ENCODE data around the gene KCNIP1.
"Not testable (repeated sequence)": the region's sequence is repeated elsewhere in the genome, so short reads cannot be mapped to it uniquely, and the experiment has no call there.

KCNIP1 gene

GRCh38 chr5:170760113-170760512, 256.3 kb downstream of the KCNIP1 start:
- TF ChIP-seq, protein P1, sequence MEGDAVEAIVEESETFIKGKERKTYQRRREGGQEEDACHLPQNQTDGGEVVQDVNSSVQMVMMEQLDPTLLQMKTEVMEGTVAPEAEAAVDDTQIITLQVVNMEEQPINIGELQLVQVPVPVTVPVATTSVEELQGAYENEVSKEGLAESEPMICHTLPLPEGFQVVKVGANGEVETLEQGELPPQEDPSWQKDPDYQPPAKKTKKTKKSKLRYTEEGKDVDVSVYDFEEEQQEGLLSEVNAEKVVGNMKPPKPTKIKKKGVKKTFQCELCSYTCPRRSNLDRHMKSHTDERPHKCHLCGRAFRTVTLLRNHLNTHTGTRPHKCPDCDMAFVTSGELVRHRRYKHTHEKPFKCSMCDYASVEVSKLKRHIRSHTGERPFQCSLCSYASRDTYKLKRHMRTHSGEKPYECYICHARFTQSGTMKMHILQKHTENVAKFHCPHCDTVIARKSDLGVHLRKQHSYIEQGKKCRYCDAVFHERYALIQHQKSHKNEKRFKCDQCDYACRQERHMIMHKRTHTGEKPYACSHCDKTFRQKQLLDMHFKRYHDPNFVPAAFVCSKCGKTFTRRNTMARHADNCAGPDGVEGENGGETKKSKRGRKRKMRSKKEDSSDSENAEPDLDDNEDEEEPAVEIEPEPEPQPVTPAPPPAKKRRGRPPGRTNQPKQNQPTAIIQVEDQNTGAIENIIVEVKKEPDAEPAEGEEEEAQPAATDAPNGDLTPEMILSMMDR (IDR thresholded peaks at IDR 0.05; ENCODE audit: insufficient read depth, low read length, poor library complexity, severe bottlenecking), result no peak
- TF ChIP-seq EZH2phosphoT487 (conservative IDR thresholded peaks at IDR 0.05; ENCODE audit: low read length), result no peak
- no peaks in the 10 kb centered on the region for H3K36me3 ChIP-seq (ENCODE audit: low read length)
- no peaks in the 10 kb centered on the region for H3K27me3 ChIP-seq (ENCODE audit: low read length)
- no peaks in the 10 kb centered on the region for H3K9me3 ChIP-seq (ENCODE audit: insufficient read depth, low read length)
- no peak overlapping the region for H3K4me2 ChIP-seq (ENCODE audit: low read depth, low read length, poor library complexity, severe bottlenecking)
- H3K4me3 ChIP-seq (ENCODE audit: insufficient read depth, low read length, poor library complexity, severe bottlenecking), result no peak overlapping the region
- H2AFZ ChIP-seq (ENCODE audit: low read depth, low read length, severe bottlenecking), result no peak overlapping the region
- no peak overlapping the region for H3K9ac ChIP-seq (ENCODE audit: low read length)
- no peak overlapping the region for H3K27ac ChIP-seq (ENCODE audit: low read depth, low read length)
- no peaks in the 10 kb centered on the region for H4K20me1 ChIP-seq (ENCODE audit: low read depth, low read length)
- no peaks in the 10 kb centered on the region for H3K79me2 ChIP-seq (ENCODE audit: insufficient read depth, low read length)
- no peaks in the 10 kb centered on the region for H3K9me2 ChIP-seq (replicated peaks; ENCODE audit: insufficient read depth, low read length)
- no peaks in the 10 kb centered on the region for H3F3A ChIP-seq (ENCODE audit: insufficient read depth)

- no peaks in the 10 kb centered on the region for H3K36me3 ChIP-seq (ENCODE audit: low read length)
- no peaks in the 10 kb centered on the region for H4K20me1 ChIP-seq (ENCODE audit: low read depth, low read length)
- no peaks in the 10 kb centered on the region for H3K9me3 ChIP-seq (ENCODE audit: insufficient read depth, low read length)
- H3K4me2 ChIP-seq (ENCODE audit: low read depth, low read length, poor library complexity, severe bottlenecking), result no peak overlapping the region
- no peak overlapping the region for H3K9ac ChIP-seq (ENCODE audit: low read length)
- H3K27me3 ChIP-seq (ENCODE audit: low read length), result no peaks in the 10 kb centered on the region
- no peak overlapping the region for H2AFZ ChIP-seq (ENCODE audit: low read depth, low read length, severe bottlenecking)
- no peak overlapping the region for H3K27ac ChIP-seq (ENCODE audit: low read depth, low read length)
- H3K9me2 ChIP-seq (replicated peaks; ENCODE audit: insufficient read depth, low read length), result no peaks in the 10 kb centered on the region
- H3K4me3 ChIP-seq (ENCODE audit: insufficient read depth, low read length, poor library complexity, severe bottlenecking), result no peak overlapping the region
- H3K79me2 ChIP-seq (ENCODE audit: insufficient read depth, low read length), result no peaks in the 10 kb centered on the region
- no peak for TF ChIP-seq EZH2phosphoT487 (conservative IDR thresholded peaks at IDR 0.05; ENCODE audit: low read length)
- TF ChIP-seq, protein P1 (IDR thresholded peaks at IDR 0.05; ENCODE audit: insufficient read depth, low read length, poor library complexity, severe bottlenecking), result no peak
- H3F3A ChIP-seq (ENCODE audit: insufficient read depth), result no peaks in the 10 kb centered on the region
These were observed 257.4 kb downstream of the KCNIP1 start for GRCh38 chr5:170761048-170761707.

DNA sequence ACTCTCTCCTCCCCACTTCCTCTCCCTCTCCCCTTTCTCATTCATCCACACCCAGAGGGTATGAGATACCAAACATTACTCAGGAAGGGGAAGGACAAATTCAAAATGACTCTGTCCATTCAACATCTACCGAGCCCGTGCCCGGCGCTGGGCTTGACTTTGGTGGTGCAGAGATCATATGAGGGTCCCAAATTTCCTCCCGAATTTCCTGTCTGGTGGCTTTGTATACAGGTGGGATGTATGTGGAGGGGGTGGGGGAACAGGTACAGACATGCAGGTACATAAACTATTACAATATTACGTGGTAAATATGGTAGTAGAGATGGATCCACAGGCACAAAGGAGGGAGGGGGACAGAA, 257.9 kb downstream of the KCNIP1 start:
- Histone ChIP-seq H3K27ac (ENCODE audit: low read depth, low read length) (no peak overlapping the region), H3K9ac (ENCODE audit: low read length) (no peak overlapping the region), H3K4me2 (ENCODE audit: low read depth, low read length, poor library complexity, severe bottlenecking) (no peak overlapping the region)

DNA sequence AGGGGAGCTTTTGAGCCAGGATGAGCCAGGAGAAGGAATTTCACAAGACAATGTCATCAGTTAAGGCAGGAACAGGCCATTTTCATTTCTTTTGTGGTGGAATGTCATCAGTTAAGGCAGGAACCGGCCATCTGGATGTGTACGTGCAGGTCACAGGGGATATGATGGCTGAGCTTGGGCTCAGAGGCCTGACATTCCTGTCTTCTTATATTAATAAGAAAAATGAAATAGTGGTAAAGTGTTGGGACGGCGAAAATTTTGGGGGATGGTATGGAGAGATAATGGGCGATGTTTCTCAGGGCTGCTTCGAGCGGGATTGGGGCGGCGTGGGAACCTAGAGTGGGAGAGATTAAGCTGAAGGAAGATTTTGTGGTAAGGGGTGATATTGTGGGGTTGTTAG, 258.5 kb downstream of the KCNIP1 start:
- H3K4me2 ChIP-seq (ENCODE audit: low read depth, low read length, poor library complexity, severe bottlenecking); H3K9me2 ChIP-seq (replicated peaks; ENCODE audit: insufficient read depth, low read length); H2AFZ ChIP-seq (ENCODE audit: low read depth, low read length, severe bottlenecking); H3F3A ChIP-seq (ENCODE audit: insufficient read depth); H3K36me3 ChIP-seq (ENCODE audit: low read length); H3K9me3 ChIP-seq (ENCODE audit: insufficient read depth, low read length); H3K4me3 ChIP-seq (ENCODE audit: insufficient read depth, low read length, poor library complexity, severe bottlenecking); H3K27ac ChIP-seq (ENCODE audit: low read depth, low read length); H3K27me3 ChIP-seq (ENCODE audit: low read length); H3K9ac ChIP-seq (ENCODE audit: low read length); H3K79me2 ChIP-seq (ENCODE audit: insufficient read depth, low read length); H4K20me1 ChIP-seq (ENCODE audit: low read depth, low read length): not testable (repeated sequence)

More for the DNA sequence above, 257.9 kb downstream of the KCNIP1 start:
- H3K4me3 ChIP-seq (ENCODE audit: insufficient read depth, low read length, poor library complexity, severe bottlenecking), result no peak overlapping the region
- no peaks in the 10 kb centered on the region for H3K36me3 ChIP-seq (ENCODE audit: low read length)
- no peaks in the 10 kb centered on the region for H4K20me1 ChIP-seq (ENCODE audit: low read depth, low read length)
- no peak overlapping the region for H2AFZ ChIP-seq (ENCODE audit: low read depth, low read length, severe bottlenecking)
- no peaks in the 10 kb centered on the region for H3F3A ChIP-seq (ENCODE audit: insufficient read depth)
- H3K27me3 ChIP-seq (ENCODE audit: low read length), result no peaks in the 10 kb centered on the region
- no peaks in the 10 kb centered on the region for H3K79me2 ChIP-seq (ENCODE audit: insufficient read depth, low read length)
- H3K9me2 ChIP-seq (replicated peaks; ENCODE audit: insufficient read depth, low read length), result no peaks in the 10 kb centered on the region
- TF ChIP-seq, protein P1 (IDR thresholded peaks at IDR 0.05; ENCODE audit: insufficient read depth, low read length, poor library complexity, severe bottlenecking), result no peak
- TF ChIP-seq EZH2phosphoT487 (conservative IDR thresholded peaks at IDR 0.05; ENCODE audit: low read length), result no peak
- no peaks in the 10 kb centered on the region for H3K9me3 ChIP-seq (ENCODE audit: insufficient read depth, low read length)

DNA sequence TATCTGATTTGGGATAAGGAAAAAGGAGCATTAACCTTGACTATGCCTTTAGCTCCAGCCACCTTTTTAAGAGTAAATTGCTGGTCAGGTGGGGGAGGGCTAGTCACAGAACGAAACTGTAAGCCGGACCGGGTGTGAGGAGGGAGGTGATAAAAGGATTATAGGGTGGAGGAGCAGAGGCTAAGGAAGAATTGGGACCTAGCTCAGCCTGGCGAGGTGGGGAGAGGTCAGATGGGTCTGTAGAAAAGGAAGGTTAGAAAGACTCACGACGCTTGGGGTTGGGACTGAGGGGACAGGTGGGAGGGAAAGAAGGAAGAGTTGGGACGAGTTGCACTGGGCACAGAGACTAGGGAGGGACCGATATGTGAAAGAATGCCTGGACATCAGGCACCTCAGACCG, 262.0 kb downstream of the KCNIP1 start:
- not testable (repeated sequence) for H3F3A ChIP-seq (ENCODE audit: insufficient read depth); H3K9me2 ChIP-seq (replicated peaks; ENCODE audit: insufficient read depth, low read length); H3K4me3 ChIP-seq (ENCODE audit: insufficient read depth, low read length, poor library complexity, severe bottlenecking); H3K27me3 ChIP-seq (ENCODE audit: low read length); H3K27ac ChIP-seq (ENCODE audit: low read depth, low read length); H3K36me3 ChIP-seq (ENCODE audit: low read length); H2AFZ ChIP-seq (ENCODE audit: low read depth, low read length, severe bottlenecking); H3K9ac ChIP-seq (ENCODE audit: low read length); H3K9me3 ChIP-seq (ENCODE audit: insufficient read depth, low read length); H3K79me2 ChIP-seq (ENCODE audit: insufficient read depth, low read length); H3K4me2 ChIP-seq (ENCODE audit: low read depth, low read length, poor library complexity, severe bottlenecking); H4K20me1 ChIP-seq (ENCODE audit: low read depth, low read length)

Measured in SU-DHL-6 (cell line).